Activated CD8-positive, alpha-beta memory T cell treated with anti-CD3 and anti-CD28 coated beads for 1 hour (primary cell): ENCODE measurements around the gene SLC45A1.
A peak's percentile ranks its signal among the peaks of the same experiment; 100 is the strongest.
"Not testable (repeated sequence)": the region's sequence is repeated elsewhere in the genome, so short reads cannot be mapped to it uniquely, and the experiment has no call there.

Source experiments
- DNase-seq, 2 donors: peaks; one replicate each; pipeline ENCODE4 v3.0.0-alpha.2; 2020; ENCODE audit warnings: low read depth in 1 of 2; ENCODE audit errors: extremely low read depth in 1 of 2

The SLC45A1 gene

GRCh38 chr1:8317647-8318381 lies at the start of gene SLC45A1:
SLC45A1 (plus strand) TSS chr1:8318114; CDS start chr1:8324330, 6,216 bp downstream.
- peak; percentile 47 to 74 for DNase-seq

DNA sequence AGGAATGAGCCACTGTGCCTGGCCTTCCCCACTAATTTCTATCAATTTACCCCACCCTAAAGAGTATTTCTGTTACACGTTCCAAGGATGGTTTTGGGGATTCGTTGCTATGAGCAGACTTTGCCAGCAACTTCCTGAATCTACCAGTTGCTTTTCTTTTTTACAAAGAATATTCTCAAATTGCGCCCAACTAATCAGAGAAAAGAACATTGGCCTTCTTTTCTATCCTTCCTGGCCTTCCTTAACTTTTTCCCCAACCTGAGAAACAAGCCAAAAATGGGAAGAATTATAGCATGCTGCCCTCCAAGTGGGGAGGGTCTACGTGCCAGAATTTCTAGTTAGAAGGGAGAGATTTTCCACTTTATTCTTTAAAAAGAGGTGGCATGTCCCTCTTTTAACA lies 44.9 kb upstream of the SLC45A1 start:
- DNase-seq, result no peak

DNA sequence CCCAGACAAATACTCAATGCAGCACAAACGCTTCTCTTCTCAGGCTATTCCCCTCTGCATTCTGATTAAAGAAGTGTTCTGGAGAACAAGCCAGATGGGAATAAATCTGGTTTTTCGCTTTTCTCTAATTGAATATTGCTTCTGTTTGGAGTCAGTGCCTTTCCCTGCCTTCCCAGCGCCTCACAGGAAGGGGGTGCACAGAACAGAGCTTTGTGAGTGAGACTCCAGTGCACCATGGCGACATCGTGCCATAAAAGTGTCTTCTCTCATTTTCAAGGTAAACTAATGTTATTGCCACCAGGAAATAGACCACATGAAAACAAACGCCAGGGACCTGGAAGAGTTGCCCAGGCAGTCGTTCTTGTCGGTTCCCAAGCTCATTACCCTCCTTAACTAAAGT lies 43.6 kb upstream of the SLC45A1 start:
- DNase-seq, result no peak

DNA sequence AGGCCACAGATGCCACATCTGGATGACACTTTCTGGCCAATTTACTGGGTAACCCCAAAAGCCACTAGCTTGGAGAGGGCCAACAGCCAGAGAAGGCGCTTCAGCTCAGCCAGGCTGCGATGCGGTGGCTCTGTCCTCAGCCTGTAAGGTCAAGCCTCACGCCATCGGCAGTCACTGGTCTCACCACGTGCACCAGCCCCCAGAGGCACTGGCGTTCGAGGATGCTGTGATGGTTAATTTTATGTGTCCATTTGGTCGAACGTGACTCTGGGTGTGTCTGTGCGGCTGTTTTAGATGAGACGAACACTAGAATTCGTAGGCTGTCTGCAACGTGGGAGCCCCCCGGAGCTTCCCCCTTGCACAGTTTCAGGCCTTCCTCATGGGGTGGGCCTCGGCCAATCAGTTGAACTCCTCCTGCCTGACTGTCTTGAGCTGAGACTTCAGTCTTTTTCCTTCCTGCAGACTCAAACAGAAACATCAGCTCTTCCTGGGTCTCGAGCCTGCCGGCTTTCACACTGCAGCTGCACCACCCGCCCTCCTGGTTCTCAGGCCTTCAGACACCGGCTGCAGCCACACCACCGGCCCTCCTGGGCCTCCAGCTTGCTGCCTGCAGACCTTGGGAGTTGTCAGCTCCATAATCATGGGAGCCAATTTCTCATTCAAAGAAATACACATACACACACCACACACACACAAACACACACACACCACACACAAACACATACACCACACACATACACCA lies 41.6 kb upstream of the SLC45A1 start:
- no peak for DNase-seq

GRCh38 chr1:8276932-8277331 lies 41.0 kb upstream of the SLC45A1 start:
- no peak for DNase-seq

- DNase-seq, result not testable (repeated sequence)
Measured at GRCh38 chr1:8278677-8279076, 39.2 kb upstream of the SLC45A1 start.

DNA sequence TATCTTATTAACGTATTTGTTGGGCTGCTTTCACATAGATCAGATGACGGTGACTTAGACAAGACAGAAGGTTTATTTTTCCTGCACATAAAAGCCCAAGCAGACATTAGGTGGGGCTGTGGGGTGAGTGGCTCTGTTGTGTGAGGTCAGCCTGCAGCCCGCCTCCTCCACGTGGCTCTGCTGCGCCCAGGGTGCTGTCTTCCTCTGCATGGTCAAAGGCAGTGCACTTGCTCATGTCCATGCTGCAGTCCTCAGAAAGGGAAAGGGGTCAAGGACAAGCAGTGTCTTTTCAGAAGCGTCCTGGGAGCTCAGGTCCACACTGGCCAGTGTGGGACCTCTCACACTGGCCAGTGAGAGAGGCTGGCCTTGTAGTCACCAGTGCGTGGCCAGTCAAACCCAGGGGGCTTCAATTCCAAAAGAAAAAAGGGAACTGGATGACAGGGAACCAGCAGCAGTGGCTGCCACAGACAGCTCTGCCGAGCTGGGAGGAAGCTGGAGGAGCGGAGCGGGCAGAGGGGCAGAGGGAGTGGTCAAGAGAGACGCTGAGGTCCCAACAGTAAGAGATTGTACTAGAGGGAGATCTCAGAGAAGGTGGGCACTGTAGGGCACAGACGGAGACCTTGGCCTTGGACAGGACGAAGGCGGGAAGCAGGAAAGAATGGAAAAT lies 35.9 kb upstream of the SLC45A1 start:
- DNase-seq, result no peak

DNA sequence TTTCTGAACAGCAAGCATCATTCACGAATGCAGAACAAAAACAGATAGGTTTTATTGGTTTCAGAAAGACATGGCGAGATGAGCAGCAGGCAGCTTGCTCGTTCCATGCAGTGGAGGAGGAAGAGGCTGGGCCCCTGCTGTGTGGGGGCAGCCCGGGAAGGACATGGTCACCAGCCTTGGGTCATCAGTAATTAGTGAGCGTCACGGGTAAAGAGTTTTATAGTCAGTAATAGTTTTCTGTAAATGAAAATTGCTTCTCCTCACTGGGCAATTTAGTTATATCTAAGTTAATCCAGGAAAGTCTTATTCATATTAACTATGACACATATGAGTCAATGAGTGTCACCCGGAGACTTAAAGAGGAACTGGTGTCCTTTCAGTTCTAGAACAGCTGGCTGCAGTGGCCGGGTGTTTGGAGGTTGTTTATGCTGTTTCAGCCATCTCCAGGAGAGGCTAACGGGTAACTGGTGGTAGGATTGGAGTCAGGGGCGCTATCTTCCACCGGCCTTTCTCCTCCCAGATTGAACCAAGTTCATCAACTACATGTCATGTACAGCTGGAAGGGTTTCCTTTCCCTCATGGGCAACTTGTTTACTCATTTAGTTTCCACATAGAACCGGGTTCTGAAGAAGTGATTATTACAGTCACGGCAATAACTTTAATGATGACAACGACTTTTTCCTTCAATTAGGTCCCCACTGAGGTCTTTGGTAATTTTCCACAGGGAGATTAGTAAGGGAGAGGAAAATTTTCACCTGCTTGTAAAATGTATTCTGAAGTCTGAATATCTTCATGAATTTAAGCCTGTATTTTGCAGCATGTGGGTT lies 34.6 kb upstream of the SLC45A1 start:
- no peak for DNase-seq

DNA sequence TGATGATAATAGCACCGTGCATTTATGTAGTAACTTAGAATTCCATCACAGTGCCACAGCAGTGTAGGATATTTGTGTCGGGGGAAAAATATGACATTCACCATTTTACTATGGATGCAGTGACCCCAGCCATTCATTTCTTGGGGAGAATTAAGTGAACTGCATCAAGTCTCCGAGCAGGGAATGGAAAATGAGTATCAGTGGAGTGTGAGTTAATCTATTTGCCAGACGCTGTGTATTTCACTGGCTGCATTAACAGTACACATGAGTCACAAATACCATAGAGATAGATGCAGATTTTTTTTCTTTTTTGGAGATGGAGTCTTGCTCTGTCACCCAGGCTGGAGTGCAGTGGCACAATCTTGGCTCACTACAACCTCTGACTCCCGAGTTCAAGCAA lies 33.8 kb upstream of the SLC45A1 start:
- DNase-seq, result no peak

DNA sequence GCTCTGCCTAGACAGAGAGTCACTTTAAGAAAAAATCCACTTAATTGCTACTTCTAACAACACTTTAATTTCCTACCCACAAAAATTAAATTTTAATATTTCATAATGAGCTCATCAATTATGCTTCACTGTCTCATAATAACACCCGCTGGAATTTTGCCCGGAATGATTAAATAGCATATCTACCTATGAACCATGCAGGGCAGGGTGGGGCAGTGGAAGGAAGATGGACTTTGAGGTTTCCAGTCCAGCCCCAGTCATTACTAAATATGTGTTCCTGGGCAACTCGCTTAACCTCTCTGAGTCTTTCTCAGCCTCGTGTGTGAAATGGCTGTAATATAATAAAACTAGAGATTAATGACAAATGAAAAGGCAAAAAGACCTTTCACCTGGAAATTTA lies 32.8 kb upstream of the SLC45A1 start:
- DNase-seq, result no peak

DNA sequence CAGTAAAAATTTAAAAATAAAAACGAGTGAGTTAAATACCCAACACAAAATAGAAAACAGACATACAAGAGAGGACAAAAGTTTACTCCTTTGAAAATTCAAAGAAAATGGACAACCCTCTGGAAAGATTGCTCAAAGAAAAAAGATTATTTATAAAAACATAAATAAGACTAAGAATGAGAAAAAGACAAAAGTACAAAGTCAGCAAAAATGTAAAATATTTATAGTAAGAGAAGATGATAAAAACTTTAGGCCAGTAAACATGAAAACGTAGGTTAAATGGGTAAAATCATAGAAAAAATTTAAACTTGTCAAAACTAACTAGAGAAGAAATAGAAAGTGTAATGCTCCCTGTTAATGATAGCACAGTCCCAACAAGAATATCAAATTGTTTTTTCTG lies 31.9 kb upstream of the SLC45A1 start:
- no peak for DNase-seq

DNA sequence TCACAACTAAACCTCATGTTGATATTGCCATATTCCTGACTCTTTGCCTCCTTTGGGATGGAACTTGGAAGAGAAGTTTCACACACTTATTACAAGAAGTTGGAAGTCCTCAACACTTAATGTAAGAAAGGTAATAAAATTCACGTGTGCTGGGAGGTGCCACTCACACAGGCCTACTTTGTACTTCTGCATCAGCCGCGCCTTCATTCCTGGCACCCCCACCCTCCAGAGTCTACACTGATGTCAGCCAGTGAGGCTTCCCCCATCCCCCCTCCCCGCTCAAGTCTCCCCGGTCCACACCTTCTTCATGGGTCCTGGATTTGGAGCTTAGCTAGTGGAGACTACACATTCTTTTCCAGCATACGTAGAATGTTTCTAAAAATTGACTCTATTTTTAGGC lies 24.8 kb upstream of the SLC45A1 start:
- DNase-seq, result no peak

- no peak for DNase-seq
Measured at GRCh38 chr1:8293641-8294169, 24.2 kb upstream of the SLC45A1 start.

GRCh38 chr1:8294170-8294697 lies 23.7 kb upstream of the SLC45A1 start:
- no peak for DNase-seq

- DNase-seq, result no peak
Measured at GRCh38 chr1:8297245-8297644, 20.7 kb upstream of the SLC45A1 start.

GRCh38 chr1:8299963-8300362 lies 18.0 kb upstream of the SLC45A1 start:
- no peak for DNase-seq

DNA sequence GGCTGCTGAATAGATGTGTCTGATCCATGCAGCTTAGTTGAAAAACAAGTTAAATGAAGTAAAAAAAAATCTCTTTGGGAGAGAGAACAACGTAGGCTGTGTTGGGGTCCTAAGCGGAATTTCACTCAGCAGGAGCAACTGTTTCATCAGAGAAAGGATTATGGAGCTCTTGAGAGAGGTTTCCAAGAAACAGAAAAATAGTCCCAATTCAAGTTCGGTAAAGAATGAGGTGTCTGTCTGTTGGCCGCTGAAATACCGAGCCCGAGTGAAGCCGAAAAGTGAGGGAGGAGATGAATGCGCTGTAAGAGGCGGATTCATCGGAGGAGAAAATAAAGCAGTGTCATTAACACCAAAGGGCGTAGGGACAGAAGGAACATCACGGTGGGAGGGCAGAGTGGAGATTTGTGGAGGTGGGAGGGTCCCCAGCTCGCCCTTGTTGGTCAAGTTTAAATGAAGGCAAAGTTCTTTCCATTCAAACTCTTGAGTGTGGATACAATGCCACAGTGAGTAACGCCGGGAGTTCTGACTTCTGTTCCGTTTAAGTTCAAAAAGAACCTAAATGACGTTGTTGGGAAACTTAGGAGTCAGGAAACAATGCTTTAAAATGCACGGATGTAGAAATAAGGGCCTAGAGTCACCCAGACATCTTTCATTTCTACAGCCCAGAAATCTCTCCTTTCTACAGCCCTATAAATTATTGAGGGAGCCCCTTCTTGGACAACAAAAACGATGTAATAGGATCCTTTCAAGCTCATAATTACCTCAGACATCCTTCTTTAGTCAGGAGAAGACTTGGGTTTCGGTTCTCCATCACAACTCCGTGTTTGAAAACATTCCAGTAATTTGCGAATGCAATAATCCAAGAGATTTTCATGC lies 15.6 kb upstream of the SLC45A1 start:
- no peak for DNase-seq

DNA sequence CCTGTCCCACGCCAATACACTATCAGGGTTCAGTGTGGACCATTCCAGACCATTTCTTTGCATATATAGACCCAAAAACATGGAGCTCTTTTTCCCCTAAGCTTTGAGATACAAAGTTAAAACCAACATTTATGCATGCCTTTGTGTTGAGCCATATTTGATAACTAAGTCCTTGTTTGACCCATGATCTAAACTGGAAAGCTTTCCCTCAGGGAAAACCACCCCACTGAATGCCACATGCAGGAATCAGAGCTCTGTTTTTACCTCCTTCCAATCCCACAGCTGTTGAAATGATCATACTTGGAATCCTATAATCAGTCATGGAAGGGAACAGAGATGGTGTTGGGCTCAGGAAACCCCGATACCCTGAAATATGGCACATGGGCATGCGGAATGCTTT lies 14.8 kb upstream of the SLC45A1 start:
- DNase-seq, result no peak

- DNase-seq, result no peak
Measured at GRCh38 chr1:8303876-8304275, 14.0 kb upstream of the SLC45A1 start.

- DNase-seq, result no peak
Measured at GRCh38 chr1:8307628-8308027, 10.3 kb upstream of the SLC45A1 start.
